Vagina (tissue), 2 donors: ENCODE results near the gene ID3.

Experiments
- CTCF ChIP-seq, 3 experiments: fragments of 450-650 bp in 2 of 3; fragments of 200-600 bp in 1 of 3; sonication (generic) in 1 of 3; IDR thresholded peaks; one replicate each; pipeline ENCODE4 v1.5.1; 2017 to 2019; ENCODE audit warnings: antibody characterized with exemption in 3 of 3, mild to moderate bottlenecking in 2 of 3, moderate library complexity in 2 of 3
- POLR2A ChIP-seq, 2 donors: fragments of 450-650 bp; IDR thresholded peaks; one replicate each; pipeline ENCODE4 v1.6.1; 2017; ENCODE audit warnings: antibody characterized with exemption in 2 of 2, mild to moderate bottlenecking in 2 of 2, moderate library complexity in 2 of 2

GRCh38 chr1:23527366-23527765 lies 31.9 kb downstream of the ID3 start:
- no peak for TF ChIP-seq CTCF (IDR thresholded peaks at IDR 0.05)
- TF ChIP-seq POLR2A (IDR thresholded peaks at IDR 0.05) = no peak
